GM04504 (cell line): ENCODE measurements around the gene CNTRL.

Experiments
- DNase-seq: peaks from one replicate; pipeline ENCODE4 v3.0.0-alpha.2; 2012; ENCODE audit warnings: low read depth

Gene CNTRL

GRCh38 chr9:121201738-121202533 lies 127.2 kb downstream of the CNTRL start, which contains the start of gene RAB14:
RAB14 (minus strand) TSS chr9:121201869; CDS start chr9:121193412, 8,457 bp downstream.
- DNase-seq, result peak; percentile 98

GRCh38 chr9:121204121-121204520 lies 129.4 kb downstream of the CNTRL start:
- no peak for DNase-seq

- no peak for DNase-seq
Observed at GRCh38 chr9:121204611-121205010, 129.9 kb downstream of the CNTRL start.

- no peak for DNase-seq
Observed at GRCh38 chr9:121206516-121207370, 132.0 kb downstream of the CNTRL start.

GRCh38 chr9:121207371-121207940 lies 132.7 kb downstream of the CNTRL start:
- DNase-seq, result no peak

- DNase-seq, result no peak
Observed at GRCh38 chr9:121210536-121210935, 135.8 kb downstream of the CNTRL start.

DNA sequence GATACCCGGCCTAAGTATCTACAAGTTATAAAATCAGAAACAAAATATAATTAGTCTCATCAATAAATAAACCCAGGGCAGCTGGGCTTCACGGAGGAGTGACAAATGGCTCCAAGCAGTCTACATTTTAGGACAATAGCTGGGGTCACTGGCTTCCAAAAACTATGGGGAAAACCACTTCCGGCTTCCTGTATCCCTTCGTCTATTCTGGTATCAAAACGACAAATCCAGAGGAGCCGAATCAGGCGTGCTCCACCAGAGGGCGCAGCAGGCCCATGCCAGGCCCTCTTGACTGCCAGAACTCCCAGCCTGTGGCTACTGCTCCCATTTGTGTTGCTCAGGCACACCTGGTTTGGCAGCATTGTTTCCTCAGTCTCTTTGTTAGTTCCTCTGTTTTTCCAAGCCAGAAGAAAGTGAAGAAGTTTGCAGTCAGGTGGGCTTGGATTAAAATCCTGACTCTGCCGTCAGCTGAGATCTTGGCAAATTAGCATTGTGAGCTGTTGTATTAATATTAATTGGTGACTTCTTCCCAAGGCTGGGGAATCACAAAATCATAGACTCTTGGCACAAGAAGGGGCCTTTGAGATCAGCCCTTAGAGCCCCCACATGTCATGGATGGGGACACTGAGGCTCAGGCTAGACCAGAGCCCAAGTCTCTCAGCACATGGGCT lies 138.5 kb downstream of the CNTRL start:
- DNase-seq, result peak; percentile 70

DNA sequence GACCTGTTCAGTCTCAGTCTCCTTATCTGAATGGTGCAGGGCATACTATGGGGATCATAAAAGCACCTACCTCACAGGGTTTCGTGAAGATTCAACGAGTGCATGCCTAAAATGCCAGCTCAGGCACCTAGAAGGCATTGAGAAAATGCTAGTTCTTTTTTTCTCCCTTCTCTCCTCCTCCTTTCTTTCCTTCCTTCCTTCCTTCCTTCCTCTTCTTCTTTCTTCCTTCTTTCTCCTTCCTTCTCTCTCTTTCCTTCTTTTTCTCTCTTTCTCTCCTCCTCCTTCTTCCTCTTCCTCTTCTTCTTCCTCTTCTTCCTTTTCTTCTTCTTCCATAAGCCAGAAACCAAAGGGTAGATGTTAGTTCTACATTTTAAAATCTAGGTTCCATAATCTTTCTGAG lies 139.2 kb downstream of the CNTRL start:
- no peak for DNase-seq

- DNase-seq, result no peak
Observed at GRCh38 chr9:121216271-121216805, 141.6 kb downstream of the CNTRL start.

DNA sequence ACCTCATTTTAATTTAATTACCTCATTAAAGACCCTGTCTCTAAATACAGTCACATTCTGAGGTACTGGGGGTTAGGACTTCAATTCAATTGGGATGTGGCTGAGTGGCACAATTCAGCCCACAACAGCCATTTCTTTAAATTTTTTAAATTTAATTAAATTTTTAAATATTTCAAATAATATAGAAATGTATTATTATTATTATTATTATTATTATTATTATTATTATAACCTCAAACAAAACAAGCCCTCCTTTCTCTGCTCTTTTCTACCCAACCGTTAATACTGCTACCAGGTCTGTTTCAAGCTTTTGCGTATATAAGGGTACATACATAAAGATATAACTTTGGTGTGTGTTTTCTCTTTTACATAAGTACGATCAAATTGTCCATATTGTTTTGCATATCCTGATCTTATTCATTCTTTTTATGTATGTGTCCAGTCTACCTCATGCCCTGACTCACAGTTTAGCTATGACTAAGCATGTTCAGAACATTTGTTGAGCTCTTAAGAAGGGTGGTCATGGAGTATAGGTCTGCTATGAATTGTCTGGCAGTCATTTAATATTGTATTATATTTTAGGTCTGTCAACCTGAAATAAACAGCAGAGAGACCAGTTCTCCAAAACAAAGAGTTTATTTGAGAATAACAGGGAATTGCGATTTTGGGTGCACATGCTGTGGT lies 143.0 kb downstream of the CNTRL start:
- no peak for DNase-seq

DNA sequence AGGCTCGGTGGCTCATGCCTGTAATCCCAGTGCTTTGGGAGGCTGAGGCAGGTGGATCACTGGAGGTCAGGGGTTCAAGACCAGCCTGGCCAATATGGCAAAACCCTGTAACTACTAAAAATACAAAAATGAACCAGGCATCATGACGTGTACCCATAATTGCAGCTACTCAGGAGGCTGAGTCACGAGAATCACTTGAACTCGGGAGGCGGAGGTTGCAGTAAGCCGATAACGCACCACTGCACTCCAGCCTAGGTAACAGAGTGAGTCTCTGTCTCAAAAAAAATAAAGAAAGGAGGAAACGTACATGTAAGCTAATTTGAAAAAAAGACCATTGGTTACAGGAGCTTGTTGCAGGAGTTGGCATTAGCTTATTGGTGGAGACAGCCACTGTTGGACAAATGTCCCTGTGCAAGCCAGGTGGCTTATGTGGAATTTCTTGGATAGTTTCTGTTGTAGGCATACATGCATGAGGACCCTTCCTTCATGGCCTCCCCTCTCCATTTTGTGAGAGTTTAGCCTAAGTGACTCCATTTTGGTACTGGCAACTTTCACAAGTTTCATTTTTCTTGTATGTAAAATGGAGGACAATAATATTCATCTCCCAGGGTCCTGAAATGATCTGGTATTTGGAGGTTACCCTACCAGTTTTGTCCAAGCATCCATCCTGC lies 143.7 kb downstream of the CNTRL start:
- no peak for DNase-seq

- no peak for DNase-seq
Observed at GRCh38 chr9:121219530-121219929, 144.8 kb downstream of the CNTRL start.

- DNase-seq, result no peak
Observed at GRCh38 chr9:121220996-121221663, 146.4 kb downstream of the CNTRL start.

- no peak for DNase-seq
Observed at GRCh38 chr9:121221664-121222055, 146.9 kb downstream of the CNTRL start.

DNA sequence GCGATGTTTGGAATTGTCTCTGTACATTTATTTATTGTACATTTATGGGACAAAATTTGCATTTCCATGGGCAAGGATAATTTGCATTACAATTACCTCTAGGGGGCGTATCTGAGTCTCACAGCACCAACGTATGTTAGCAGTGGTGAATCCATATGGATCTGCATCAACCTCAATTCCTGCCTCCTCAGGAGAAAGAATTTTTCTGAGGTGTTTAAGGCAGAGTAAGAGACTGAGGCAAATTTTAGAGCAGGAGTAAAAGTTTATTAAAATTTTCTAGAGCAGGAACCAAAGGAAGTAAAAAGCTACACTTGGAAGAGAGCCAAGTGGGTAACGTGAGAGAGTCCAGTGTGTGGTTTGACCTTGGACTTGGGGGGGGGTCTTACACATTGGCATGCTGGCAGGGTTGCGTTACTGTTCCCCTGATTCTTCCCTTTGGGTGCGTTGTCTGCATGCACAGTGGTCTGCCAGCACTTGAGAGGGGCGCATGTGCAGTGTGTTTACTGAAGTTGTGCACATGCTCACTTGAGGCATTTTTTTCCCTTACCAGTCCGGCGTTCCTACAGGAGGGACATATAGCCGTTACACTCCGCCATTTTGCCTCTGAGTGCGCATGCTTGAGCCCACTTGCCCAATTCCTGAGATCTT lies 147.9 kb downstream of the CNTRL start:
- no peak for DNase-seq

DNA sequence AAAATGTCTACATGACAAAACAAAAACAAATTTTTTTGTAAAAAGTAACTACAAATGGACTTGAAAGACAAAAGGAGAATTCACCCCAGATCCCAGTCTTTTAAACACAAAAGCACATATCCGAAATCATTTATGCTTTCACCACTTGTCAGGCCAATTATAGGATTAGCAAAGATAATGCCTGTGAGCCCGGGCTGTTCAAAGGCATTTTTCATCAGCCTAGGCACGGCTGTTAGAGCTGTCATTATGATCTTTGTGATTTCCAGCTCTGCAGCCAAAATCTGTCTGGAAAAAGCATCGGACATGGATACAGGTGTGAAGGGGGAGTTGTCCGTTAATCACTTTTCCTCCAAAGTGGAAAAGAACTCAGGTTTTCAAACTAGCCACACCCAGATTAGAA lies 150.5 kb downstream of the CNTRL start:
- no peak for DNase-seq

GRCh38 chr9:121226175-121226574 lies 151.4 kb downstream of the CNTRL start:
- no peak for DNase-seq
